NB4 (cell line): Measurements from ENCODE around the gene YIPF1.

Experiments
- DNase-seq: peaks from one replicate; pipeline ENCODE4 v3.0.0; 2010; ENCODE audit warnings: low read depth
- H3K4me3 ChIP-seq: one replicate; pipeline ENCODE4 v1.5.1; 2011; ENCODE audit warnings: mild to moderate bottlenecking, low read depth, low read length, moderate library complexity
- MYC ChIP-seq: IDR thresholded peaks from 2 replicates; pipeline ENCODE4 v1.6.1; 2011; ENCODE audit warnings: low read depth, low read length
- POLR2A ChIP-seq: IDR thresholded peaks from 2 replicates; pipeline ENCODE4 v1.6.1; 2011; ENCODE audit warnings: mild to moderate bottlenecking; ENCODE audit not compliant: insufficient read length; ENCODE audit errors: extremely low read depth
- TF ChIP-seq, protein P1 (sequence below): IDR thresholded peaks from one replicate; pipeline ENCODE4 v1.5.1; 2012; ENCODE audit warnings: low read depth, low read length
- TF ChIP-seq, protein P2 (sequence below): IDR thresholded peaks from 2 replicates; pipeline ENCODE4 v1.6.1; 2011; ENCODE audit warnings: low read depth, low read length

YIPF1 gene

DNA sequence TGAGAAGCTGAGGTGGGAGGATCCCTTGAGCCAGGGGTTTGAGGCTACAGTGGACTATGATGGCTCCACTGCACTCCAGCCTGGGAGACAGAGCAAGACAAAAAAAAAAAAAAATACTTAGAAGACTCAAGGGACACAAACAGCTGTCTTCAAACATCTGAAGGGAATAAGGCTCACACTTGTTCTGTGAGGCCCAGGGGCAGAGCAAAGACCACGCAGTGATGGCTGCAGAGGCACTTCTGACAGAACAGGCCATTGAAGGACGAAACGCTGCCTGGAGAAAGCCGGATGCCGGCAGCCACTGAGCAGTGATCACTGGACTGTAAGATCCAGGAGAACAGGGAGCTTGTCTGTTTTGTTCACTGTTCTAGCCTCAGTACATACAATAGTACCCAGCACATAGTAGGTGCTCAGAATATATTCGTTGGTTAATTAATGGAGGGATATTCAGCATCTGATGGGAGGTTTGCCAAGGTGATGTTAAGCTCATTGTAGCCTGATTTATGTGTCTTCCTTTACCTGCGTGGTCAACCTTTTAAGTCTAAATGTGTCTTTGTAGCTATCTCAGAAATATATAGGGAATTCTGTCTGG, 39.4 kb downstream of the YIPF1 start:
- no peak for DNase-seq
- no peak for TF ChIP-seq POLR2A
- TF ChIP-seq MYC: no peak
- TF ChIP-seq, protein P1, sequence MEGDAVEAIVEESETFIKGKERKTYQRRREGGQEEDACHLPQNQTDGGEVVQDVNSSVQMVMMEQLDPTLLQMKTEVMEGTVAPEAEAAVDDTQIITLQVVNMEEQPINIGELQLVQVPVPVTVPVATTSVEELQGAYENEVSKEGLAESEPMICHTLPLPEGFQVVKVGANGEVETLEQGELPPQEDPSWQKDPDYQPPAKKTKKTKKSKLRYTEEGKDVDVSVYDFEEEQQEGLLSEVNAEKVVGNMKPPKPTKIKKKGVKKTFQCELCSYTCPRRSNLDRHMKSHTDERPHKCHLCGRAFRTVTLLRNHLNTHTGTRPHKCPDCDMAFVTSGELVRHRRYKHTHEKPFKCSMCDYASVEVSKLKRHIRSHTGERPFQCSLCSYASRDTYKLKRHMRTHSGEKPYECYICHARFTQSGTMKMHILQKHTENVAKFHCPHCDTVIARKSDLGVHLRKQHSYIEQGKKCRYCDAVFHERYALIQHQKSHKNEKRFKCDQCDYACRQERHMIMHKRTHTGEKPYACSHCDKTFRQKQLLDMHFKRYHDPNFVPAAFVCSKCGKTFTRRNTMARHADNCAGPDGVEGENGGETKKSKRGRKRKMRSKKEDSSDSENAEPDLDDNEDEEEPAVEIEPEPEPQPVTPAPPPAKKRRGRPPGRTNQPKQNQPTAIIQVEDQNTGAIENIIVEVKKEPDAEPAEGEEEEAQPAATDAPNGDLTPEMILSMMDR: no peak
- TF ChIP-seq, protein P2, sequence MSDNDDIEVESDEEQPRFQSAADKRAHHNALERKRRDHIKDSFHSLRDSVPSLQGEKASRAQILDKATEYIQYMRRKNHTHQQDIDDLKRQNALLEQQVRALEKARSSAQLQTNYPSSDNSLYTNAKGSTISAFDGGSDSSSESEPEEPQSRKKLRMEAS: no peak
- H3K4me3 ChIP-seq: no peak overlapping the region

DNA sequence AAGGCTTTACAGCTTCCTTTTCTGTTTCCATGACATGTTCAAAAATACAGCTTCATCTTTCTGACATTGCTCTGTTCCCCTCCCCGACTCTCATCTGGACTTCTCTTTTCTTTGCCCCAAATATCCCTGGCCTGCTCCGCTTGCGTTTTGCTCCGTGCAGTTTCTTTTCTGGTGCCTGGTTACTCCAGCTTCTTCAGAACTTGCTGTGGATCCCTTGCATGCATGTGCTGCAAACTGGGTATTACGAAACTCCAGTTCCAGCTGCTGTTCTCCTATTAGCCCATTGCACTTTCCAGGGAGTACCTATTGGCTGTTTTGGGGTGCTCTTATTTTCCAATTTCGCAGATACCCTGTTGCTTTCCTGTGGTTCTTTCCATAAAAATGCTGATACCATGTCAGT, 41.6 kb downstream of the YIPF1 start:
- DNase-seq: peak; percentile 29
- H3K4me3 ChIP-seq: no peak overlapping the region
- TF ChIP-seq, protein P1: no peak
- no peak for TF ChIP-seq MYC
- TF ChIP-seq, protein P2: no peak
- no peak for TF ChIP-seq POLR2A

DNA sequence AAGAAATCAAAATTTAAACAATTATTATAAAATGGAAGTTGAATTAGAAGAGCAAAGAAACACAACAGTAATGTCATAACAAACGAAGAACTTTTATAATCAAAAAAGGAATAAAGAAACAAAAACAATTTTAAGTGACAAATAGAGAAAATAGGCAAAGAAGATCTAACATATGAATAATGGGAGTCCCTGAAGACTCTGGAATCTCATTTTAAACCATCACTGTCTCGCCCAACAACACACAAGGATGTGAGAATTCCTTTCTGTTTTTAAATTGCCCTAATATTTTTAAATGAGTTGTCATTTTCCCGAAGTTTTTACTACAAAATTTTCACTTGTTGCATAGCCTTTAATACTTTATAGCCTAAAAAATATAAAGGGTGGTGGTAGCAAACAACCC, 47.2 kb downstream of the YIPF1 start:
- TF ChIP-seq POLR2A: no peak
- TF ChIP-seq, protein P1: no peak
- no peak for TF ChIP-seq MYC
- TF ChIP-seq, protein P2: no peak
- no peak overlapping the region for H3K4me3 ChIP-seq
- no peak for DNase-seq

DNA sequence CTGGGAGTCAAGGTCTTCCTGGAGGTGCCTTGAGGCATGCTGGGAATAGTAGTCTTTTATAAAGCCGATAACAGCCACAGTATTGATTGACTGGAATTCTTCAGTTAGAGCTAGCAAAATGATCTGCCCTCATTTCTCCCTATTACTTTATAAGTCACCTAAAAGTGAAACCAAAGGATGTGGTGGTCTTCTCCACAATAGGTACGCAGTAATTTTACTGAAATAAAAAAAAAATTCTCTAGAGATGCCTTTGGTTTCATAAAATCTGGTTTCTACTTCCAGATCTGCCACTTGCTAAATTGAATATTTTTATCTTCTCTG, 51.0 kb downstream of the YIPF1 start:
- TF ChIP-seq MYC (no peak; the same call in 1 of the 2 replicates), POLR2A (no peak)
- TF ChIP-seq, protein P1: no peak
- TF ChIP-seq, protein P2: no peak
- no peak for DNase-seq
- H3K4me3 ChIP-seq: peak overlapping the region; percentile 100

DNA sequence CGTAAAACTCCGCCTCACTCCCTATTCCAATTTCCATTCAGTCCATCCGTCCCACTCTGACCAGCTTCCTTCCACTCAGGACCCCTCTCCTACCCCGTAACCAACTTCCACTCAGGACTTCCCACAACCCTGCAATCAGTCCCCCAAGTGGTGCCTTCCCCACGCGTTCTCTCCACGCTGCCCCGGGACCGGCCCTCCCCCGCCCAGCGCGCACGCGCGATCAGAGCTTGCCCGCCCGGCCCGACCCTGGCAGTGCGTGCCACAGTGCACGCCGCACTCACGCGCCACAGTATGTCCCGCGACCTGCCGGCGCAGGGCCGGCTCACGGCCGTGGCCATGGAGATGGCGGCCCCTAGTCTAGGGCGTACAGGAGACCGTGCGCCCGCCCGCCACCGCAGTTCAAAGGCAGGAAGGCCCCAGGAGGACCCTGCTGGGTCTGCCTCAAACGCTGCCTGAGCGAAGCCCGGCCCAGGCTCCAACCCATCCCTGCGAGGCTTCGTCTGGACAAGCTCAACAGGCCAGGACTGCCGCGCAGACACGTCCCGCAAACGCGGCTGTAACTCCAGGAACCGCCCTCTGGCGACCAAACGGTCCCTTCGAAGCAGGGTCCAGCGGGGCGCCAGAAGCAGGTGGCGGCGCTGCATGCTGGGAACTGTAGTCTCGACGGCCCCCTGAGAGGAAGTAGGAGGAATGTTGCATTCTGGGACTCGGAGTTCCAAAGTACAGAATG, 51.5 kb downstream of the YIPF1 start, which contains the start of gene NDC1:
TSS of gene NDC1 (minus strand) at position 373 of the 730 bp plus-strand sequence. CDS start at position 338, 35 bp downstream.
- peak; percentile 97 for DNase-seq
- peak within 1 kb of the TSS; percentile 100 for H3K4me3 ChIP-seq
- TF ChIP-seq, protein P2: peak; percentile 58
- TF ChIP-seq, protein P1: no peak
- TF ChIP-seq MYC (peak; percentile 90), POLR2A (peak; percentile 43)

DNA sequence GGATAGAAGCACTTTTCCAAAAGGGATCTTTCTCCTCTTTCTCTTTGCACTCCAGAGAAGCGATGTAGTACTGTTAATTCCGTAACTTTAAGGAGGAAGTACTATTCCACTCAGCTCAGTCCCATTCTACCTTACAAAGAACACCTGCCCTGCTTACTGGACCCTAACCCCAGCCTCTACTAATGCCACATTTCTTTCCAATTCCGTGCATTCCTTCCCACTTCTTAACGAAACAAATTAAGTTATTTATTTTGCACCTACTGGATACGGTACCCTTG, 52.0 kb downstream of the YIPF1 start:
- peak; percentile 28 for DNase-seq
- peak overlapping the region; percentile 100 for H3K4me3 ChIP-seq
- no peak for TF ChIP-seq MYC
- TF ChIP-seq, protein P1: no peak
- TF ChIP-seq POLR2A: no peak
- TF ChIP-seq, protein P2: no peak
